ENCODE results near the gene CALML3. TPM values are rescaled to one million over a fixed set of nuclear protein-coding genes. Genes with fewer than 3 reads are reported as not detected.

Gene CALML3
- total and polyA plus RNA-seq, 10 of the 15 experiments (the other 5 are each of a cell fraction or from before 2014, with no cell fraction given): not detected

DNA sequence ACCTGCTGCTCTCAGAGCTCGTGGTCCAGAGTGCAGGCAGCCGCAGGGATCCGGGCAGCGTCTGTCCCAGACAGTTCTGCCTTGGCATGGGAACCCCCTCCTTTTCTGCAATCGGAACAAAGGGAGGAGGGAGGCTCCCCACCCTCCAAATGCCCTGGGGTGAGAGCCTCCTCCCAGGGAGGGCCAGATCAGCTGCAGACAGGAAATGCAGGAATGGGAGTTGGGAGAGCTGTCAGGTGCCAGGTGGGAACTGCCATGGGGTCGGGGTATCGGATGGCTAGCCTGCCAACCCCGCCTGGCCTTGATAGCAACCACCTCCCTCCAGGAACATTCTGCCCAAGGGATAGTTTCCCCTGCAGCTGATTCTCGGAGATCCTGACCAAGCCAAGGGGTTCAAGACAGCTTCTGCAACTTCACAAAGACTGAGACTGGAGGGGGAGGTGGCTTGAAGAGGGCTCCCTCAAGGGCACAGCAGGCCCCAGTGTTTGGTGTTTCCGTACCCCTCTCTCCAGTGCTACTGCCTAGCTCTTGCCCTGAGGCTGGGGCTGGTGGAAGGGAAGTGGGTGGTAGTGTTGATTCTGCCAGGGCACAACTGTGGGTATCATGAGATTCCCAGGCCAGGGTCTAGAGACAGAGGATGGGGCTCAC is 25.1 kb upstream of the CALML3 start, which contains the start of gene CALML5:
CALML5 (minus strand) TSS at position 78 of the 648 bp plus-strand sequence. CDS start 132 bp downstream, outside the sequence.
- SMC1A ChIA-PET (ENCODE audit: uncharacterized antibody, unreplicated experiment): no interaction called here
- no peak within 1 kb of the TSS for H3K9ac ChIP-seq (ENCODE audit: control insufficient read depth, insufficient read depth, low read length)
- no peaks in the 10 kb centered on the region for H3K36me3 ChIP-seq (ENCODE audit: control insufficient read depth in 2 of 2, insufficient read depth in 2 of 2, low read length in 1 of 2)
- intact Hi-C loops (cut with micrococcal nuclease; ENCODE audit: unreplicated experiment) (no loop called here), in situ Hi-C loops (cut with MboI) (no loop called here)
- no peak within 1 kb of the TSS for H3K4me2 ChIP-seq (ENCODE audit: control insufficient read depth, insufficient read depth)
- H3K27me3 ChIP-seq (replicated peaks in 1 of 2; ENCODE audit: control insufficient read depth in 2 of 2, insufficient read depth in 2 of 2, low read length in 1 of 2): peaks cover 0 to 2% of the 10 kb centered on the region in 2 experiments; a peak in 3 of 4 replicates
- RAD21 ChIA-PET (ENCODE audit: unreplicated experiment): interaction anchor here (1.1 to 1.9 kb wide), 3 partner anchors 72 to 124 kb away, joined by 3 to 8 read pairs (median 3); no protein-coding TSS in a partner anchor
- H3K4me1 ChIP-seq (ENCODE audit: control insufficient read depth, insufficient read depth, low read length): no peaks in the 10 kb centered on the region
- no peaks in the 10 kb centered on the region for H4K20me1 ChIP-seq (ENCODE audit: control insufficient read depth, insufficient read depth)
- no peak within 1 kb of the TSS for H2AFZ ChIP-seq (ENCODE audit: control insufficient read depth, low read depth, low read length)
- H3K9me3 ChIP-seq (replicated peaks; ENCODE audit: control insufficient read depth, insufficient read depth, low read length): no peaks in the 10 kb centered on the region
- H3K4me3 ChIP-seq: no peak within 1 kb of the TSS
- POLR2A ChIA-PET: no interaction called here
- BruUV-seq (replicated peaks): no TSS peak
- H3K27ac ChIP-seq (ENCODE audit: control insufficient read depth, insufficient read depth): no peak within 1 kb of the TSS
- WGBS (ENCODE audit: insufficient coverage, insufficient replicate concordance, low lambda C conversion rate, missing lambda C conversion rate): 55% methylated on average over 10 of the region's 10 CpGs
- no peak for DNase-seq (ENCODE audit: low read depth, low spot score)
- FAIRE-seq: no peak
- no peaks in the 10 kb centered on the region for H3K79me2 ChIP-seq (ENCODE audit: control insufficient read depth, insufficient read depth, low read length)
- CTCF ChIA-PET: no interaction called here
- no peak for ATAC-seq
- TF ChIP-seq PBX3 (IDR thresholded peaks at IDR 0.05; ENCODE audit: insufficient replicate concordance, low read depth, low read length) (no peak), MLLT1 (IDR thresholded peaks at IDR 0.05) (no peak), TARDBP (IDR thresholded peaks at IDR 0.05; ENCODE audit: borderline replicate concordance) (no peak), CREM (IDR thresholded peaks at IDR 0.05; ENCODE audit: low read depth) (no peak), IRF3 (IDR thresholded peaks at IDR 0.05) (no peak), CBX5 (IDR thresholded peaks at IDR 0.05; ENCODE audit: low read depth) (no peak), TAF1 (IDR thresholded peaks at IDR 0.05; ENCODE audit: borderline replicate concordance, low read depth, low read length) (no peak), RAD21 (IDR thresholded peaks at IDR 0.05; ENCODE audit: insufficient read depth, low read depth, low read length) (no peak), NRF1 (conservative IDR thresholded peaks at IDR 0.05; ENCODE audit: low read depth, low read length) (no peak), SRF (IDR thresholded peaks at IDR 0.05; ENCODE audit: low read depth in 2 of 2, low read length in 2 of 2) (no peak), NFYB (IDR thresholded peaks at IDR 0.05; ENCODE audit: insufficient read depth, low read depth, low read length) (no peak), RB1 (IDR thresholded peaks at IDR 0.05; ENCODE audit: borderline replicate concordance) (no peak)
- TF ChIP-seq, protein P1, sequence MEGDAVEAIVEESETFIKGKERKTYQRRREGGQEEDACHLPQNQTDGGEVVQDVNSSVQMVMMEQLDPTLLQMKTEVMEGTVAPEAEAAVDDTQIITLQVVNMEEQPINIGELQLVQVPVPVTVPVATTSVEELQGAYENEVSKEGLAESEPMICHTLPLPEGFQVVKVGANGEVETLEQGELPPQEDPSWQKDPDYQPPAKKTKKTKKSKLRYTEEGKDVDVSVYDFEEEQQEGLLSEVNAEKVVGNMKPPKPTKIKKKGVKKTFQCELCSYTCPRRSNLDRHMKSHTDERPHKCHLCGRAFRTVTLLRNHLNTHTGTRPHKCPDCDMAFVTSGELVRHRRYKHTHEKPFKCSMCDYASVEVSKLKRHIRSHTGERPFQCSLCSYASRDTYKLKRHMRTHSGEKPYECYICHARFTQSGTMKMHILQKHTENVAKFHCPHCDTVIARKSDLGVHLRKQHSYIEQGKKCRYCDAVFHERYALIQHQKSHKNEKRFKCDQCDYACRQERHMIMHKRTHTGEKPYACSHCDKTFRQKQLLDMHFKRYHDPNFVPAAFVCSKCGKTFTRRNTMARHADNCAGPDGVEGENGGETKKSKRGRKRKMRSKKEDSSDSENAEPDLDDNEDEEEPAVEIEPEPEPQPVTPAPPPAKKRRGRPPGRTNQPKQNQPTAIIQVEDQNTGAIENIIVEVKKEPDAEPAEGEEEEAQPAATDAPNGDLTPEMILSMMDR (IDR thresholded peaks at IDR 0.05 in 2 of 3, conservative IDR thresholded peaks at IDR 0.05 in 1 of 3; ENCODE audit: control insufficient read depth in 2 of 3, extremely low read depth in 1 of 3, insufficient read depth in 1 of 3, low read depth in 3 of 3, low read length in 3 of 3): no peak
- TF ChIP-seq, protein P2, sequence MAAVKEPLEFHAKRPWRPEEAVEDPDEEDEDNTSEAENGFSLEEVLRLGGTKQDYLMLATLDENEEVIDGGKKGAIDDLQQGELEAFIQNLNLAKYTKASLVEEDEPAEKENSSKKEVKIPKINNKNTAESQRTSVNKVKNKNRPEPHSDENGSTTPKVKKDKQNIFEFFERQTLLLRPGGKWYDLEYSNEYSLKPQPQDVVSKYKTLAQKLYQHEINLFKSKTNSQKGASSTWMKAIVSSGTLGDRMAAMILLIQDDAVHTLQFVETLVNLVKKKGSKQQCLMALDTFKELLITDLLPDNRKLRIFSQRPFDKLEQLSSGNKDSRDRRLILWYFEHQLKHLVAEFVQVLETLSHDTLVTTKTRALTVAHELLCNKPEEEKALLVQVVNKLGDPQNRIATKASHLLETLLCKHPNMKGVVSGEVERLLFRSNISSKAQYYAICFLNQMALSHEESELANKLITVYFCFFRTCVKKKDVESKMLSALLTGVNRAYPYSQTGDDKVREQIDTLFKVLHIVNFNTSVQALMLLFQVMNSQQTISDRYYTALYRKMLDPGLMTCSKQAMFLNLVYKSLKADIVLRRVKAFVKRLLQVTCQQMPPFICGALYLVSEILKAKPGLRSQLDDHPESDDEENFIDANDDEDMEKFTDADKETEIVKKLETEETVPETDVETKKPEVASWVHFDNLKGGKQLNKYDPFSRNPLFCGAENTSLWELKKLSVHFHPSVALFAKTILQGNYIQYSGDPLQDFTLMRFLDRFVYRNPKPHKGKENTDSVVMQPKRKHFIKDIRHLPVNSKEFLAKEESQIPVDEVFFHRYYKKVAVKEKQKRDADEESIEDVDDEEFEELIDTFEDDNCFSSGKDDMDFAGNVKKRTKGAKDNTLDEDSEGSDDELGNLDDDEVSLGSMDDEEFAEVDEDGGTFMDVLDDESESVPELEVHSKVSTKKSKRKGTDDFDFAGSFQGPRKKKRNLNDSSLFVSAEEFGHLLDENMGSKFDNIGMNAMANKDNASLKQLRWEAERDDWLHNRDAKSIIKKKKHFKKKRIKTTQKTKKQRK (IDR thresholded peaks at IDR 0.05; ENCODE audit: low read depth, low read length): no peak

Measured in GM12878 (cell line).